ENCODE data around the gene PPP1R14B. TPM values are rescaled to one million over a fixed set of nuclear protein-coding genes. Genes with fewer than 3 reads are reported as not detected.

PPP1R14B gene
- total RNA-seq, 2 experiments from 2014 or later: 285 to 287 TPM

GRCh38 chr11:64224151-64224890, 22.4 kb downstream of the PPP1R14B start:
- peak overlapping the region; percentile 89 for H3K4me3 Mint-ChIP-seq
- no peak for DNase-seq
- intact Hi-C loops (cut with micrococcal nuclease): no loop called here
- H3K4me1 Mint-ChIP-seq (ENCODE audit: low read depth): peaks cover 22% of the 10 kb centered on the region
- CTCF ChIA-PET: interaction anchor here (1.1 to 5.3 kb wide), 5 partner anchors 12 to 118 kb away, joined by 3 to 45 read pairs (median 4); partner anchors contain the start of gene FERMT3
- peaks cover 11% of the 10 kb centered on the region for H3K36me3 Mint-ChIP-seq (ENCODE audit: low read depth)
- no peaks in the 10 kb centered on the region for H3K27me3 Mint-ChIP-seq
- H3K27ac Mint-ChIP-seq: peak overlapping the region; percentile 59
- H3K9me3 Mint-ChIP-seq: no peaks in the 10 kb centered on the region
- ATAC-seq: no peak
- no peak for TF ChIP-seq CTCF (IDR thresholded peaks at IDR 0.05)
- POLR2A ChIA-PET: interaction anchor here (0.6 to 6.0 kb wide), 16 partner anchors 7 to 1789 kb away, joined by 3 to 151 read pairs (median 6); partner anchors contain the start of genes FERMT3, FKBP2 and STIP1

- no peak overlapping the region for H3K4me3 Mint-ChIP-seq
- DNase-seq: no peak
- no peak for TF ChIP-seq CTCF (IDR thresholded peaks at IDR 0.05)
- H3K36me3 Mint-ChIP-seq (ENCODE audit: low read depth): peaks cover 16% of the 10 kb centered on the region
- ChIA-PET CTCF (interaction anchor here (1.1 to 5.3 kb wide), 4 partner anchors 11 to 81 kb away, joined by 4 to 45 read pairs (median 5); partner anchors contain the start of gene FERMT3), POLR2A (interaction anchor here (0.6 to 6.0 kb wide), 11 partner anchors 9 to 86 kb away, joined by 3 to 151 read pairs (median 7); partner anchors contain the start of genes FERMT3, FKBP2 and STIP1)
- peaks cover 18% of the 10 kb centered on the region for H3K4me1 Mint-ChIP-seq (ENCODE audit: low read depth)
- no peaks in the 10 kb centered on the region for H3K9me3 Mint-ChIP-seq
- ATAC-seq: no peak
- H3K27ac Mint-ChIP-seq: peak overlapping the region; percentile 49
- H3K27me3 Mint-ChIP-seq: no peaks in the 10 kb centered on the region
- intact Hi-C loops (cut with micrococcal nuclease): no loop called here
Observed at GRCh38 chr11:64223001-64223651, 23.6 kb downstream of the PPP1R14B start.

- no peak for TF ChIP-seq CTCF (IDR thresholded peaks at IDR 0.05)
- POLR2A ChIA-PET: interaction anchor here (1.6 to 6.0 kb wide), 4 partner anchors 9 to 27 kb away, joined by 3 to 151 read pairs (median 8); partner anchors contain the start of gene FERMT3
- DNase-seq: no peak
- CTCF ChIA-PET: interaction anchor here (5.3 kb wide), 1 partner anchor 16 kb away, joined by 45 read pairs; the partner anchor contains the start of gene FERMT3
- H3K27me3 Mint-ChIP-seq: no peaks in the 10 kb centered on the region
- no peak overlapping the region for H3K4me3 Mint-ChIP-seq
- intact Hi-C loops (cut with micrococcal nuclease): no loop called here
- H3K36me3 Mint-ChIP-seq (ENCODE audit: low read depth): peaks cover 17% of the 10 kb centered on the region
- no peak overlapping the region for H3K27ac Mint-ChIP-seq
- H3K9me3 Mint-ChIP-seq: no peaks in the 10 kb centered on the region
- no peak for ATAC-seq
- H3K4me1 Mint-ChIP-seq (ENCODE audit: low read depth): peaks cover 16% of the 10 kb centered on the region
Observed at GRCh38 chr11:64222651-64223000, 24.1 kb downstream of the PPP1R14B start.

GRCh38 chr11:64220798-64221197, 25.9 kb downstream of the PPP1R14B start:
- ATAC-seq: no peak
- Mint-ChIP-seq H3K4me3 (no peak overlapping the region), H3K27me3 (no peaks in the 10 kb centered on the region), H3K27ac (no peak overlapping the region), H3K9me3 (no peaks in the 10 kb centered on the region), H3K4me1 (ENCODE audit: low read depth) (peaks cover 13% of the 10 kb centered on the region), H3K36me3 (ENCODE audit: low read depth) (peaks cover 18% of the 10 kb centered on the region)
- ChIA-PET POLR2A (interaction anchor here (0.7 to 2.6 kb wide), 4 partner anchors 10 to 19 kb away, joined by 3 to 14 read pairs (median 6); partner anchors contain the start of gene FERMT3), CTCF (no interaction called here)
- intact Hi-C loops (cut with micrococcal nuclease): no loop called here
- no peak for DNase-seq
- TF ChIP-seq CTCF (IDR thresholded peaks at IDR 0.05): no peak

Measured in activated CD8-positive, alpha-beta T cell treated with anti-CD3 and anti-CD28 coated beads for 36 hours (primary cell).